ENCODE measurements around the gene KRCC1.
"Not testable (repeated sequence)": the region's sequence is repeated elsewhere in the genome, so short reads cannot be mapped to it uniquely, and the experiment has no call there.

KRCC1 gene

DNA sequence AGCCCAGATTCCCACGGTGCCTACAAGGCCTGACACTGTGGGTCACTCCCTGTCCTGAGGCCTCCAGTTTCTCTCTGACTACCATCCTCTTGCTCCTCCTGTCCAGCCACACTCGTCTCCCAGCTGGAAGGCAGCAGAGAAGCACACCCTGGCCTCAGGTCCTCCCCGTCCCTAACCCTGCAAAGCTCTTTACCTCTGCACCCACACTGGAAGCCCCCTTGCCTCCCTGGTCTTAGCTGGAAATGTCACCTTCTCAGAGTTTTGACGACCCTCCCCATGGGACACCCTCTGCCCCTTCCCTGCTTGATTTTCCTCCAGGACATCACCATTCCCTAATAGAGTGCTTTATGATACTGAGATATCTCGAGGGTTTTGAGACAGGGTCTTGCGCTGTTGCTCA, 49.8 kb downstream of the KRCC1 start:
- Histone ChIP-seq H3K4me3 (ENCODE audit: low read length) (no peak overlapping the region), H3K4me1 (ENCODE audit: control insufficient read depth, insufficient read depth, low read length) (no peaks in the 10 kb centered on the region), H3K27me3 (ENCODE audit: control insufficient read depth, insufficient read depth, low read length) (no peaks in the 10 kb centered on the region), H3K9ac (ENCODE audit: low read length) (no peak overlapping the region), H3K36me3 (ENCODE audit: control insufficient read depth, insufficient read depth, low read length) (no peaks in the 10 kb centered on the region), H3K27ac (ENCODE audit: low read depth, low read length) (no peak overlapping the region)

DNA sequence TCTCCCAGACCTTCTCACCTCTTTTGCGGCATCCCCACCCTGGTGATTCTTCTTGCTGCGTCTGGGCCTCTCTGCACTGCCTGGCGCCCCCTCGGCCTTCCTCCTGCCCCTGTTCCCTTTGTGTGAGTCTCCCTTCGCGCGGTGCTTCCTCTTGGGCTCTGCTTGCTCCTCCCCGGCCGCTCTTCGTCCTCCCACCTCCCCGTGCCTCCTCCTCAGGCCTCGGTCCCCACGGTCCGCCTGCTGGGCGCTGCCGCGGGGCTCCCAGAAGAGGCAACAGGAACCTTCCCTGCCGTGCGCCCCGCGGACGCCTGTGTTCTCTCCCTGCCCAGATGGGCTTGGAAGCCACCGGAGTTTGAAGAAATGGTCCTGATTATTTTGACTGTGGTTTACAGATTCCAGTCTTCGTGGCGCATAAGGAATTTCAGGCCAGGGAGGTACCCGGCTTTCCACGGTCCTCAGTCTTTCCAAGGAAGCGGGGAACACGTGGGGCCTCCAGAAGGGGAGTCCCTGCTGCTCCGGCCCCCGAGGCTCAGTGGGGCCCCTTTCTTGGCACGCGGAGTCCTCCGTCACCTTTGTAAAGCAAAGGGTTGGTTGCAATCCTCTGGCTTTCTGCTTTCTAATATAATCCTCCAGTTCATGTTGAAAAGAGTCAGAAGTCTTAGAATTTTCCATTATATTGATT, 52.4 kb downstream of the KRCC1 start:
- Histone ChIP-seq H3K4me1 (ENCODE audit: control insufficient read depth, insufficient read depth, low read length) (no peaks in the 10 kb centered on the region), H3K27me3 (ENCODE audit: control insufficient read depth, insufficient read depth, low read length) (no peaks in the 10 kb centered on the region), H3K4me3 (ENCODE audit: low read length) (no peak overlapping the region), H3K27ac (ENCODE audit: low read depth, low read length) (no peak overlapping the region), H3K9ac (ENCODE audit: low read length) (no peak overlapping the region), H3K36me3 (ENCODE audit: control insufficient read depth, insufficient read depth, low read length) (no peaks in the 10 kb centered on the region)

DNA sequence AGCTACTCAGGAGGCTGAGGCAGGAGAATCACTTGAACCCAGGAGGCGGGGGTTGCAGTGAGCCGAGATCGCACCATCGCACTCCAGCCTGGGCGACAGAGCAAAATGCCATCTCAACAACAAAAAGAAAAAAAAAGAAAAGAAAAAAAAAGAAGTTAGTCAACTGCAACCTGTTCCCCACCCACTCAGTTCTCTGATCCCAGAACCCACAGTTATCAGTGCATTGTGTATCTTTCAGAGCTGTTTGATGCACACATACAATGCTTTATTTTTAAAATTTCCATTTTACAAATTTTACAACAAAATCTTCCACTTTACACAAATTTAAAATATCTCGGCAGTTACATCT, 53.2 kb downstream of the KRCC1 start:
- Histone ChIP-seq H3K9ac (ENCODE audit: low read length) (no peak overlapping the region), H3K27ac (ENCODE audit: low read depth, low read length) (no peak overlapping the region), H3K4me3 (ENCODE audit: low read length) (no peak overlapping the region), H3K27me3 (ENCODE audit: control insufficient read depth, insufficient read depth, low read length) (no peaks in the 10 kb centered on the region), H3K4me1 (ENCODE audit: control insufficient read depth, insufficient read depth, low read length) (no peaks in the 10 kb centered on the region), H3K36me3 (ENCODE audit: control insufficient read depth, insufficient read depth, low read length) (no peaks in the 10 kb centered on the region)

DNA sequence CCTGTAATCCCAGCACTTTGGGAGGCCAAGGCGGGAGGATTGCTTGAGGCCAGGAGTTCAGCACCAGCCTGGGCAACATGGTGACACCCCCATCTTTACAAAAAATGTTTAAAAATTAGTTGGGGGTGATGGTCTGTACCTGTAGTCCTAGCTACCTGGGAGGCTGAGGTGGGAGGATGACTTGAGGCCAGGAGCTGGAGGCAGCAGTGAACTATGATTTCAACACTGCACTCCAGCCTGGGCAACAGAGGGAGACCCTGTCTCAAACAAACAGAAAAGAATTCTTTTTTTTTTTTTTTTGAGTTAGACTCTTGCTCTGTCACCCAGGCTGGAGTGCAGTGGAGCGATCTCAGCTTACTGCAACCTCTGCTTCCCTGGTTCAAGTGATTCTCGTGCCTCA, 55.1 kb downstream of the KRCC1 start:
- not testable (repeated sequence) for H3K36me3 ChIP-seq (ENCODE audit: control insufficient read depth, insufficient read depth, low read length); H3K4me1 ChIP-seq (ENCODE audit: control insufficient read depth, insufficient read depth, low read length); H3K4me3 ChIP-seq (ENCODE audit: low read length); H3K27me3 ChIP-seq (ENCODE audit: control insufficient read depth, insufficient read depth, low read length); H3K9ac ChIP-seq (ENCODE audit: low read length); H3K27ac ChIP-seq (ENCODE audit: low read depth, low read length)

DNA sequence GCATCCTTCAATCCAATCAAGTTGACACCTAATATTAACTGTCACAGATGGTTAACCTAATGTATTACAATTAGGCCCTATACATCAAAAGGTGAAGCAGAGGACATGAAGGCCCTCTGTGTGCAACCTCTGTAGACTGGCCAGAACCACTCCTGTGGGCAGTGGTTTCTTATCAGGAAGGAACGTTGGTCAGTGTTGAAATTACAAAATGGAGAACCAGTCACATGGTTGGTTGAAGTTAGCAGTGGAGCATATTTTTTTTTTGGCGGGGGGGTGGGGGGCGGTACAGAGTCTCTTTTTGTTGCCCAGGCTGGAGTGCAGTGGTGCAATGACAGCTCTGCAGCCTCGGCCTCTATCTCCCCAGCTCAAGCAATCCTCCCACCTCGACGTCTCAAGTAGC, 59.0 kb downstream of the KRCC1 start:
- no peaks in the 10 kb centered on the region for H3K27me3 ChIP-seq (ENCODE audit: control insufficient read depth, insufficient read depth, low read length)
- H3K9ac ChIP-seq (ENCODE audit: low read length), result no peak overlapping the region
- H3K4me3 ChIP-seq (ENCODE audit: low read length), result no peak overlapping the region
- no peaks in the 10 kb centered on the region for H3K36me3 ChIP-seq (ENCODE audit: control insufficient read depth, insufficient read depth, low read length)
- no peak overlapping the region for H3K27ac ChIP-seq (ENCODE audit: low read depth, low read length)
- no peaks in the 10 kb centered on the region for H3K4me1 ChIP-seq (ENCODE audit: control insufficient read depth, insufficient read depth, low read length)

DNA sequence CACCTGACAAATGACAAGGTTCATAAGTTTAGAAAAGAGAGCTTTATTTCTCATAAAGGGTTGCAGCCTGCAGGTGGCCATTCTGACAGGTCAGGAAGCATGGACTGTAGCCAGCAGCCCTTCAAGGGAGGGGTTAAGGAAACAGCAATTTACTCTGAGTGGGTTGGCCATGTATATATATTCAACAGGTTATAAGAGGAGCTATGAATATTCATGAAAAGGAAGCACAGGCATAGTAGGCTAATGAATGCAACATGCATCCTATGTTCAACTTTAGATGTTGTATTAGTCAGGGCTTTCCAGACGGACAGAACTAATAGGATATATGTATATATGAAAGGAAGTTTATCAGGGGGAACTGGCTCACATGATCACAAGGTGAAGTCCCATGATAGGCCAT, 59.8 kb downstream of the KRCC1 start:
- Histone ChIP-seq H3K4me1 (ENCODE audit: control insufficient read depth, insufficient read depth, low read length) (no peaks in the 10 kb centered on the region), H3K4me3 (ENCODE audit: low read length) (no peak overlapping the region), H3K36me3 (ENCODE audit: control insufficient read depth, insufficient read depth, low read length) (no peaks in the 10 kb centered on the region), H3K9ac (ENCODE audit: low read length) (no peak overlapping the region), H3K27me3 (ENCODE audit: control insufficient read depth, insufficient read depth, low read length) (no peaks in the 10 kb centered on the region), H3K27ac (ENCODE audit: low read depth, low read length) (no peak overlapping the region)

DNA sequence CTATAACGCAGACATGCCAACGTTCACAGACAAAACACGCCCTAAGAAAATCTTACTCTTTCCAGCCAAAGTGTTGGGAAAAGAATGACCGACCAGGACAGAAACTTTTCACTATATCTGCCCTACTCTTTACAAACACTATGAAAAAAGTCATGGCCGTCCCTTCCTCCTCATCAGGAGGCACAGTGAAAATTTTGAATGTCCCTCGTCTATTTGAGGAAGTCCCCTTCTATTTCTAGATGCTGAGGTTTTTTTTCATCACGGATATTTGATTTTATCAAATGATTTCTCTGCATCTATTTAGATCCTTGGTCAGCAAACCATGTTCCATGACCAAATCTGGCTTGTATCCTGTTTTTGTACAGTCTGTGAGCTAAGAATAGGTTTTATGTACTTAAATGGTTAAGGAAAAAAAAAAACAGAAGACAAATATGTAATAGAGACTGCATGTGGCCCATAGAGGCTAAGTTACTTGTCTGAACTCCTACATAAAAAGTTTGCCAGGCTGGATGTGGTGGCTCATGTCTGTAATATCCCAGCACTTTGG, 61.2 kb downstream of the KRCC1 start:
- not testable (repeated sequence) for H3K27me3 ChIP-seq (ENCODE audit: control insufficient read depth, insufficient read depth, low read length); H3K27ac ChIP-seq (ENCODE audit: low read depth, low read length); H3K9ac ChIP-seq (ENCODE audit: low read length); H3K4me3 ChIP-seq (ENCODE audit: low read length); H3K36me3 ChIP-seq (ENCODE audit: control insufficient read depth, insufficient read depth, low read length); H3K4me1 ChIP-seq (ENCODE audit: control insufficient read depth, insufficient read depth, low read length)

DNA sequence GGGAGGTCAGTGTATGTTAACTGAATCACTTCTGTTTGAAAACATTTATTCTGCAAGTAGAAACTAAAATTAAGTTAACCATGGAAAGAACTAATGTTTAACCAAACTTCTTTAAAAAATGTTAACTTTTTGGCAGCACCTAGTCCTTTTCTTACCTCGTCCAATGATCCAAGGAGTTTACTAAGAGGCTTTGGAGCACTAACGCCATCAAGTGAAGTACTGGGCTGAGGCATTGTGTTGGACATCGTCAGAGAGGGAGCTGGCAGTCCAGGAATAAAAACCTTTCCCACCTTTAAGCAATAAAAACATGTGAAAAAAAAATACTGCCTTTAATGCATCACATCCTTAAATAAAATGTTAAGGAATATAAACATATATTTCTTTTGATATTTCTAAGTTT, 63.0 kb downstream of the KRCC1 start:
- not testable (repeated sequence) for H3K27me3 ChIP-seq (ENCODE audit: control insufficient read depth, insufficient read depth, low read length); H3K4me1 ChIP-seq (ENCODE audit: control insufficient read depth, insufficient read depth, low read length); H3K4me3 ChIP-seq (ENCODE audit: low read length); H3K9ac ChIP-seq (ENCODE audit: low read length); H3K27ac ChIP-seq (ENCODE audit: low read depth, low read length); H3K36me3 ChIP-seq (ENCODE audit: control insufficient read depth, insufficient read depth, low read length)

DNA sequence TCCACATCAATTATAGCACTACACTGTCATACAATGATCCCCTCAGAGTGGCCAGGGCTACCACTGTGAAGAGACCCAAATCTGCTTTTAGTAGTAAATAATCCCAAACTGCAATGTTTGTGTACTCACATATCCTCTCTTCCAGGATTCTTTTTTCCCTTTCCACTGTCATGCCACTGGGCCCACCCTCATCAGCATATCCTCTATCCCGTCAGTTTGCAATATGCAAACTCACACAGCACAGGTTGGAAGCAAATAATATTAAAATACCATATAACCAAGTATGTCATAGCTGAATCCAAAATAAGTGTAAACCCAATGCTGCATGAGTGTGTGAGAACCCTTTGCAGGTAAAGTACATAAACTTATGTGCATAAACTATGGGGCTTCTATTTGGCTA, 68.1 kb downstream of the KRCC1 start:
- not testable (repeated sequence) for H3K4me3 ChIP-seq (ENCODE audit: low read length); H3K4me1 ChIP-seq (ENCODE audit: control insufficient read depth, insufficient read depth, low read length); H3K36me3 ChIP-seq (ENCODE audit: control insufficient read depth, insufficient read depth, low read length); H3K27me3 ChIP-seq (ENCODE audit: control insufficient read depth, insufficient read depth, low read length); H3K9ac ChIP-seq (ENCODE audit: low read length); H3K27ac ChIP-seq (ENCODE audit: low read depth, low read length)

DNA sequence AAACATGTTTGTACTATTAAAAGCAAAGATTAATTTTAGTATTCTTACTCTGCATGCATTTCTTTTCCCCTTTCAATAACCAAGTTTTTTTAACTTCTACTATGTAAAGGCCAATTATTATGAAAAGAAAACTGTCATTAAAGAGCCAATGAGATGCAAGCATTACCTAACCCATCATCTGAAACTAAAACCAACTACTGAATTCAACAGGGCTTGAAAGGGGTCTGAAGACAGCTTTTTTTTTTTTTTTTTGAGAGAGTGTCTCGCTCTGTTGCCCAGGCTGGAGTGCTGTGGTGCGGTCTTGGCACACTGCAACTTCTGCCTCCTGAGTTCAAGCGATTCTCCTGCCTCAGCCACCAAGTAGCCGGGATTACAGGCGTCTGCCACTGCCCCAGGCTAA, 69.7 kb downstream of the KRCC1 start:
- not testable (repeated sequence) for H3K27ac ChIP-seq (ENCODE audit: low read depth, low read length); H3K4me3 ChIP-seq (ENCODE audit: low read length); H3K27me3 ChIP-seq (ENCODE audit: control insufficient read depth, insufficient read depth, low read length); H3K36me3 ChIP-seq (ENCODE audit: control insufficient read depth, insufficient read depth, low read length); H3K4me1 ChIP-seq (ENCODE audit: control insufficient read depth, insufficient read depth, low read length); H3K9ac ChIP-seq (ENCODE audit: low read length)

DNA sequence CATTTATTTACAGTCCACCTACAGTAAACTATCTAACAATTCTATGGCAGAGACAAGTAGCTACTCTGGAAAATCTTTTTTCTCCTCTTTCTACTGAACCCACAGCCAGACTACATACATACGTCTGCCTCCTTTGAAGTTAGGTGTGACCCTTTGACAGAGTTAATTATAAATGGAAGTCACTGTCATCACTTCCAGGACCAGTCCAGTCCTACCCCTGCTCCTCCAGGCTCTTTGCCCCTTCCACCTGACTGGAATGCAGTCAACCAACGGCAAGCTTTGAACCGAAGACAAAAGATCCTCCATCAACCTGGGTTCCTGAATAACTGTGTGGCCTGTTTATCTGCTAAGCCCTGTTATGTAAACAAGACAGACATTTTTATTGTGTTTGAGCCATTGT, 74.4 kb downstream of the KRCC1 start:
- H3K27ac ChIP-seq (ENCODE audit: low read depth, low read length); H3K36me3 ChIP-seq (ENCODE audit: control insufficient read depth, insufficient read depth, low read length); H3K4me3 ChIP-seq (ENCODE audit: low read length); H3K27me3 ChIP-seq (ENCODE audit: control insufficient read depth, insufficient read depth, low read length); H3K9ac ChIP-seq (ENCODE audit: low read length); H3K4me1 ChIP-seq (ENCODE audit: control insufficient read depth, insufficient read depth, low read length): not testable (repeated sequence)
